Brain microvascular endothelial cell (primary cell): Measurements from ENCODE around the gene PNPT1.
"Not testable (repeated sequence)": the region's sequence is repeated elsewhere in the genome, so short reads cannot be mapped to it uniquely, and the experiment has no call there.

Source experiments
- DNase-seq: peaks from one replicate; pipeline ENCODE4 v3.0.0-alpha.2; 2020
- H3K27ac ChIP-seq: fragments of 250-450 bp; sonication (Bioruptor Pico); 2 replicates; pipeline ENCODE4 v1.5.1; 2020; ENCODE audit warnings: mild to moderate bottlenecking, moderate library complexity
- H3K27me3 ChIP-seq: fragments of 250-450 bp; sonication (Bioruptor Pico); replicated peaks from 2 replicates; pipeline ENCODE4 v1.5.1; 2020; ENCODE audit warnings: mild to moderate bottlenecking
- H3K36me3 ChIP-seq: fragments of 250-450 bp; sonication (Bioruptor Pico); replicated peaks from 2 replicates; pipeline ENCODE4 v1.5.1; 2020; ENCODE audit warnings: mild to moderate bottlenecking
- H3K4me3 ChIP-seq: 2 replicates; pipeline ENCODE4 v1.5.1; 2011; ENCODE audit warnings: low read depth, mild to moderate bottlenecking, control low read depth, low read length, moderate library complexity
- CTCF ChIP-seq: IDR thresholded peaks from 2 replicates; pipeline ENCODE4 v1.5.1; 2011; ENCODE audit warnings: low read depth, mild to moderate bottlenecking, moderate library complexity, low read length, control low read depth, inconsistent platforms; ENCODE audit errors: missing control alignments
- in situ Hi-C: cut with HindIII; loops from 2 replicates; pipeline ENCODE4 v1.10.0; 2017; ENCODE audit warnings: low sequenced_read_pairs, low pct_ligation_motif_present

The PNPT1 gene

GRCh38 chr2:55703350-55703749 is 9.7 kb upstream of the PNPT1 start:
- no peaks in the 10 kb centered on the region for H3K36me3 ChIP-seq
- H3K4me3 ChIP-seq, result no peak overlapping the region
- TF ChIP-seq CTCF, result no peak
- no peaks in the 10 kb centered on the region for H3K27me3 ChIP-seq
- DNase-seq, result no peak
- in situ Hi-C loops, result no loop called here
- no peak overlapping the region for H3K27ac ChIP-seq

- H3K27ac ChIP-seq, in situ Hi-C loops, DNase-seq, H3K36me3 ChIP-seq, H3K27me3 ChIP-seq: not testable (repeated sequence)
- H3K4me3 ChIP-seq, result peak overlapping the region; percentile 100
Measured at GRCh38 chr2:55692740-55693139, 904 bp downstream of the PNPT1 start.

- Histone ChIP-seq H3K27me3 (no peaks in the 10 kb centered on the region), H3K36me3 (peaks cover 13% of the 10 kb centered on the region), H3K4me3 (no peak overlapping the region), H3K27ac (no peak overlapping the region)
- TF ChIP-seq CTCF, result no peak
- DNase-seq, result no peak
- in situ Hi-C loops, result no loop called here
Measured at GRCh38 chr2:55672630-55673029, 21.0 kb downstream of the PNPT1 start.

- DNase-seq, result no peak
- H3K27me3 ChIP-seq, result no peaks in the 10 kb centered on the region
- H3K27ac ChIP-seq, result no peak overlapping the region
- peaks cover 17% of the 10 kb centered on the region for H3K36me3 ChIP-seq
- TF ChIP-seq CTCF, result no peak
- H3K4me3 ChIP-seq, result no peak overlapping the region
- in situ Hi-C loops, result no loop called here
Measured at GRCh38 chr2:55668956-55669355, 24.7 kb downstream of the PNPT1 start.

GRCh38 chr2:55653255-55653654 is 40.4 kb downstream of the PNPT1 start:
- in situ Hi-C loops, result no loop called here
- Histone ChIP-seq H3K27me3 (no peaks in the 10 kb centered on the region), H3K36me3 (peaks cover 8% of the 10 kb centered on the region), H3K27ac (no peak overlapping the region), H3K4me3 (no peak overlapping the region)
- no peak for TF ChIP-seq CTCF
- DNase-seq, result no peak

- Histone ChIP-seq H3K4me3 (no peak overlapping the region), H3K36me3 (peaks cover 13% of the 10 kb centered on the region), H3K27ac (no peak overlapping the region), H3K27me3 (no peaks in the 10 kb centered on the region)
- DNase-seq, result no peak
- TF ChIP-seq CTCF, result no peak
- in situ Hi-C loops, result no loop called here
Measured at GRCh38 chr2:55649211-55649610, 44.4 kb downstream of the PNPT1 start.
